ENCODE data around the gene PHAX. TPM values are rescaled to one million over a fixed set of nuclear protein-coding genes. Genes with fewer than 3 reads are reported as not detected.

Gene PHAX
- total and polyA plus RNA-seq, 10 of the 15 experiments (the other 5 are each of a cell fraction or from before 2014, with no cell fraction given) = 28.2 to 88.7 (median 60.3) TPM

- no peak for TF ChIP-seq ATF3 (IDR thresholded peaks at IDR 0.05; ENCODE audit: borderline replicate concordance, extremely low read depth, low read depth, low read length)
- TF ChIP-seq BHLHE40 (IDR thresholded peaks at IDR 0.05; ENCODE audit: borderline replicate concordance in 1 of 2, low read depth in 2 of 2, low read length in 1 of 2) = peak; percentile 9 to 40; a peak in 2 of 4 replicates
- TF ChIP-seq, protein P1, sequence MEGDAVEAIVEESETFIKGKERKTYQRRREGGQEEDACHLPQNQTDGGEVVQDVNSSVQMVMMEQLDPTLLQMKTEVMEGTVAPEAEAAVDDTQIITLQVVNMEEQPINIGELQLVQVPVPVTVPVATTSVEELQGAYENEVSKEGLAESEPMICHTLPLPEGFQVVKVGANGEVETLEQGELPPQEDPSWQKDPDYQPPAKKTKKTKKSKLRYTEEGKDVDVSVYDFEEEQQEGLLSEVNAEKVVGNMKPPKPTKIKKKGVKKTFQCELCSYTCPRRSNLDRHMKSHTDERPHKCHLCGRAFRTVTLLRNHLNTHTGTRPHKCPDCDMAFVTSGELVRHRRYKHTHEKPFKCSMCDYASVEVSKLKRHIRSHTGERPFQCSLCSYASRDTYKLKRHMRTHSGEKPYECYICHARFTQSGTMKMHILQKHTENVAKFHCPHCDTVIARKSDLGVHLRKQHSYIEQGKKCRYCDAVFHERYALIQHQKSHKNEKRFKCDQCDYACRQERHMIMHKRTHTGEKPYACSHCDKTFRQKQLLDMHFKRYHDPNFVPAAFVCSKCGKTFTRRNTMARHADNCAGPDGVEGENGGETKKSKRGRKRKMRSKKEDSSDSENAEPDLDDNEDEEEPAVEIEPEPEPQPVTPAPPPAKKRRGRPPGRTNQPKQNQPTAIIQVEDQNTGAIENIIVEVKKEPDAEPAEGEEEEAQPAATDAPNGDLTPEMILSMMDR (IDR thresholded peaks at IDR 0.05 in 2 of 3, conservative IDR thresholded peaks at IDR 0.05 in 1 of 3; ENCODE audit: control insufficient read depth in 2 of 3, extremely low read depth in 1 of 3, insufficient read depth in 1 of 3, low read depth in 3 of 3, low read length in 3 of 3) = peak; percentile 72 to 89 (median 85)
- TF ChIP-seq NFIC (IDR thresholded peaks at IDR 0.05; ENCODE audit: low read depth, low read length) = no peak
- TF ChIP-seq BCL3 (IDR thresholded peaks at IDR 0.05; ENCODE audit: borderline replicate concordance, insufficient read depth, low read depth, low read length, poor library complexity, severe bottlenecking) = no peak
- TF ChIP-seq RELA (IDR thresholded peaks at IDR 0.05; ENCODE audit: borderline replicate concordance, partially characterized antibody) = no peak
- TF ChIP-seq, protein P2, sequence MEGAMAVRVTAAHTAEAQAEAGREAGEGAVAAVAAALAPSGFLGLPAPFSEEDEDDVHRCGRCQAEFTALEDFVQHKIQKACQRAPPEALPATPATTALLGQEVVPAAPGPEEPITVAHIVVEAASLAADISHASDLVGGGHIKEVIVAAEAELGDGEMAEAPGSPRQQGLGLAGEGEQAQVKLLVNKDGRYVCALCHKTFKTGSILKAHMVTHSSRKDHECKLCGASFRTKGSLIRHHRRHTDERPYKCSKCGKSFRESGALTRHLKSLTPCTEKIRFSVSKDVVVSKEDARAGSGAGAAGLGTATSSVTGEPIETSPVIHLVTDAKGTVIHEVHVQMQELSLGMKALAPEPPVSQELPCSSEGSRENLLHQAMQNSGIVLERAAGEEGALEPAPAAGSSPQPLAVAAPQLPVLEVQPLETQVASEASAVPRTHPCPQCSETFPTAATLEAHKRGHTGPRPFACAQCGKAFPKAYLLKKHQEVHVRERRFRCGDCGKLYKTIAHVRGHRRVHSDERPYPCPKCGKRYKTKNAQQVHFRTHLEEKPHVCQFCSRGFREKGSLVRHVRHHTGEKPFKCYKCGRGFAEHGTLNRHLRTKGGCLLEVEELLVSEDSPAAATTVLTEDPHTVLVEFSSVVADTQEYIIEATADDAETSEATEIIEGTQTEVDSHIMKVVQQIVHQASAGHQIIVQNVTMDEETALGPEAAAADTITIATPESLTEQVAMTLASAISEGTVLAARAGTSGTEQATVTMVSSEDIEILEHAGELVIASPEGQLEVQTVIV (IDR thresholded peaks at IDR 0.05; ENCODE audit: borderline replicate concordance, partially characterized antibody) = no peak
- TF ChIP-seq, protein P3, sequence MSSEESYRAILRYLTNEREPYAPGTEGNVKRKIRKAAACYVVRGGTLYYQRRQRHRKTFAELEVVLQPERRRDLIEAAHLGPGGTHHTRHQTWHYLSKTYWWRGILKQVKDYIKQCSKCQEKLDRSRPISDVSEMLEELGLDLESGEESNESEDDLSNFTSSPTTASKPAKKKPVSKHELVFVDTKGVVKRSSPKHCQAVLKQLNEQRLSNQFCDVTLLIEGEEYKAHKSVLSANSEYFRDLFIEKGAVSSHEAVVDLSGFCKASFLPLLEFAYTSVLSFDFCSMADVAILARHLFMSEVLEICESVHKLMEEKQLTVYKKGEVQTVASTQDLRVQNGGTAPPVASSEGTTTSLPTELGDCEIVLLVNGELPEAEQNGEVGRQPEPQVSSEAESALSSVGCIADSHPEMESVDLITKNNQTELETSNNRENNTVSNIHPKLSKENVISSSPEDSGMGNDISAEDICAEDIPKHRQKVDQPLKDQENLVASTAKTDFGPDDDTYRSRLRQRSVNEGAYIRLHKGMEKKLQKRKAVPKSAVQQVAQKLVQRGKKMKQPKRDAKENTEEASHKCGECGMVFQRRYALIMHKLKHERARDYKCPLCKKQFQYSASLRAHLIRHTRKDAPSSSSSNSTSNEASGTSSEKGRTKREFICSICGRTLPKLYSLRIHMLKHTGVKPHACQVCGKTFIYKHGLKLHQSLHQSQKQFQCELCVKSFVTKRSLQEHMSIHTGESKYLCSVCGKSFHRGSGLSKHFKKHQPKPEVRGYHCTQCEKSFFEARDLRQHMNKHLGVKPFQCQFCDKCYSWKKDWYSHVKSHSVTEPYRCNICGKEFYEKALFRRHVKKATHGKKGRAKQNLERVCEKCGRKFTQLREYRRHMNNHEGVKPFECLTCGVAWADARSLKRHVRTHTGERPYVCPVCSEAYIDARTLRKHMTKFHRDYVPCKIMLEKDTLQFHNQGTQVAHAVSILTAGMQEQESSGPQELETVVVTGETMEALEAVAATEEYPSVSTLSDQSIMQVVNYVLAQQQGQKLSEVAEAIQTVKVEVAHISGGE (CRISPR knock-in tag; IDR thresholded peaks at IDR 0.05) = peak; percentile 72
- TF ChIP-seq RUNX3 (IDR thresholded peaks at IDR 0.05; ENCODE audit: low read length) = peak; percentile 26; the same call in 1 of the 2 replicates
- TF ChIP-seq TCF12 (IDR thresholded peaks at IDR 0.05; ENCODE audit: low read depth, low read length) = peak; percentile 50; the same call in 1 of the 2 replicates
- TF ChIP-seq NR2C1 (IDR thresholded peaks at IDR 0.05) = peak; percentile 96
- TF ChIP-seq CEBPB (IDR thresholded peaks at IDR 0.05; ENCODE audit: borderline replicate concordance in 1 of 2, low read depth in 2 of 2, low read length in 2 of 2) = no peak
- TF ChIP-seq CREB1 (IDR thresholded peaks at IDR 0.05; ENCODE audit: low read depth) = peak; percentile 74
- TF ChIP-seq IRF3 (IDR thresholded peaks at IDR 0.05) = no peak
- TF ChIP-seq CBX5 (IDR thresholded peaks at IDR 0.05; ENCODE audit: low read depth) = peak; percentile 90; the same call in 1 of the 2 replicates
- TF ChIP-seq SRF (IDR thresholded peaks at IDR 0.05; ENCODE audit: low read depth in 2 of 2, low read length in 2 of 2) = 0 out of 4 replicates have a peak, but pooled peaks of 1 of the 2 experiments have one; percentile 10
Measured at GRCh38 chr5:126600631-126601511, at the start of gene PHAX (continued).

Measured in GM12878 (cell line).